ENCODE measurements around the gene PRKCE.
A peak's percentile ranks its signal among the peaks of the same experiment; 100 is the strongest.

PRKCE gene

GRCh38 chr2:45925026-45925425 lies 273.6 kb downstream of the PRKCE start:
- no peak for TF ChIP-seq GATA2 (IDR thresholded peaks at IDR 0.05; ENCODE audit: low read depth, low read length)
- no peak for TF ChIP-seq GATA3 (IDR thresholded peaks at IDR 0.05; ENCODE audit: low read depth, low read length)

- TF ChIP-seq GATA3 (IDR thresholded peaks at IDR 0.05; ENCODE audit: low read depth, low read length): no peak
- no peak for TF ChIP-seq GATA2 (IDR thresholded peaks at IDR 0.05; ENCODE audit: low read depth, low read length)
These were observed 274.3 kb downstream of the PRKCE start for GRCh38 chr2:45925636-45926366.

GRCh38 chr2:45928946-45929345 lies 277.5 kb downstream of the PRKCE start:
- TF ChIP-seq GATA3 (IDR thresholded peaks at IDR 0.05; ENCODE audit: low read depth, low read length) (no peak), GATA2 (IDR thresholded peaks at IDR 0.05; ENCODE audit: low read depth, low read length) (no peak)

GRCh38 chr2:45929674-45930395 lies 278.4 kb downstream of the PRKCE start:
- TF ChIP-seq GATA3 (IDR thresholded peaks at IDR 0.05; ENCODE audit: low read depth, low read length): no peak
- no peak for TF ChIP-seq GATA2 (IDR thresholded peaks at IDR 0.05; ENCODE audit: low read depth, low read length)

GRCh38 chr2:45930396-45930792 lies 278.9 kb downstream of the PRKCE start:
- TF ChIP-seq GATA3 (IDR thresholded peaks at IDR 0.05; ENCODE audit: low read depth, low read length) (no peak), GATA2 (IDR thresholded peaks at IDR 0.05; ENCODE audit: low read depth, low read length) (0 out of 2 replicates have a peak, but pooled peaks have one; percentile 20)

- TF ChIP-seq GATA3 (IDR thresholded peaks at IDR 0.05; ENCODE audit: low read depth, low read length): no peak
- no peak for TF ChIP-seq GATA2 (IDR thresholded peaks at IDR 0.05; ENCODE audit: low read depth, low read length)
These were observed 281.0 kb downstream of the PRKCE start for GRCh38 chr2:45932278-45932975.

GRCh38 chr2:45935791-45936622 lies 284.5 kb downstream of the PRKCE start:
- TF ChIP-seq GATA3 (IDR thresholded peaks at IDR 0.05; ENCODE audit: low read depth, low read length): no peak
- no peak for TF ChIP-seq GATA2 (IDR thresholded peaks at IDR 0.05; ENCODE audit: low read depth, low read length)

- no peak for TF ChIP-seq GATA3 (IDR thresholded peaks at IDR 0.05; ENCODE audit: low read depth, low read length)
- TF ChIP-seq GATA2 (IDR thresholded peaks at IDR 0.05; ENCODE audit: low read depth, low read length): no peak
These were observed 285.1 kb downstream of the PRKCE start for GRCh38 chr2:45936623-45936979.

GRCh38 chr2:45937990-45938389 lies 286.5 kb downstream of the PRKCE start:
- TF ChIP-seq GATA3 (IDR thresholded peaks at IDR 0.05; ENCODE audit: low read depth, low read length): no peak
- no peak for TF ChIP-seq GATA2 (IDR thresholded peaks at IDR 0.05; ENCODE audit: low read depth, low read length)

GRCh38 chr2:45938649-45939511 lies 287.4 kb downstream of the PRKCE start:
- TF ChIP-seq GATA3 (IDR thresholded peaks at IDR 0.05; ENCODE audit: low read depth, low read length) (no peak), GATA2 (IDR thresholded peaks at IDR 0.05; ENCODE audit: low read depth, low read length) (no peak)

GRCh38 chr2:45941531-45942236 lies 290.2 kb downstream of the PRKCE start:
- TF ChIP-seq GATA2 (IDR thresholded peaks at IDR 0.05; ENCODE audit: low read depth, low read length) (no peak), GATA3 (IDR thresholded peaks at IDR 0.05; ENCODE audit: low read depth, low read length) (no peak)

GRCh38 chr2:45942237-45942738 lies 290.8 kb downstream of the PRKCE start:
- TF ChIP-seq GATA3 (IDR thresholded peaks at IDR 0.05; ENCODE audit: low read depth, low read length): no peak
- no peak for TF ChIP-seq GATA2 (IDR thresholded peaks at IDR 0.05; ENCODE audit: low read depth, low read length)
